Hematopoietic multipotent progenitor cell (in vitro differentiated cells): Measurements from ENCODE around the gene FAM114A2. TPM values are rescaled to one million over a fixed set of nuclear protein-coding genes. Genes with fewer than 3 reads are reported as not detected.

Experiments used
- DNase-seq, 3 donors: peaks; one replicate each; pipeline ENCODE4 v3.0.0-alpha.2; 2011 to 2015; ENCODE audit warnings: low read depth in 2 of 3, low spot score in 2 of 3
- total RNA-seq: library from RNA; depleted of rRNA; stranded (reverse); fragments of >200 nt; gene quantifications from one replicate; pipeline ENCODE4 v1.2.3, GENCODE V29; 2012

FAM114A2 gene
- total RNA-seq, 1 donor, result 11.3 TPM

GRCh38 chr5:153952893-153953292 is 85.8 kb downstream of the FAM114A2 start:
- no peak for DNase-seq

GRCh38 chr5:153952057-153952456 is 86.7 kb downstream of the FAM114A2 start:
- no peak for DNase-seq

GRCh38 chr5:153941265-153941664 is 97.4 kb downstream of the FAM114A2 start:
- no peak for DNase-seq

Other genes starting within 250 kb of the FAM114A2 start
- gene MFAP3, start 57 bp upstream of the FAM114A2 start, total RNA-seq, result 25.6 TPM
- gene GALNT10, start 151.8 kb upstream of the FAM114A2 start, total RNA-seq, result 13.5 TPM